Thyroid gland (tissue), 4 donors: Measurements from ENCODE around the gene COG5. TPM values are rescaled to one million over a fixed set of nuclear protein-coding genes. Genes with fewer than 3 reads are reported as not detected.

Experiments
- DNase-seq, 2 donors: peaks; one replicate each; pipeline ENCODE4 v3.0.0-alpha.2; 2019
- H3K27ac ChIP-seq, 3 donors: fragments of 200-600 bp; sonication (generic); 1 replicate in 2 of 3; 2 replicates in 1 of 3; pipeline ENCODE4 v1.5.1; 2016 to 2019; ENCODE audit warnings: mild to moderate bottlenecking in 1 of 3, moderate library complexity in 1 of 3
- H3K27me3 ChIP-seq: fragments of 200-600 bp; sonication (generic); one replicate; pipeline ENCODE4 v1.5.1; 2019
- H3K36me3 ChIP-seq, 2 donors: fragments of 200-600 bp; sonication (generic); one replicate each; pipeline ENCODE4 v1.5.1; 2016 to 2019
- H3K4me1 ChIP-seq, 2 donors: fragments of 200-600 bp; sonication (generic); one replicate each; pipeline ENCODE4 v1.5.1; 2017 to 2019
- H3K4me3 ChIP-seq, 3 donors: fragments of 200-600 bp; sonication (generic); replicated peaks in 1 of 3; 1 replicate in 2 of 3; 2 replicates in 1 of 3; pipeline ENCODE4 v1.5.1; 2016; ENCODE audit warnings: mild to moderate bottlenecking in 1 of 3
- H3K9me3 ChIP-seq: fragments of 200-600 bp; sonication (generic); one replicate; pipeline ENCODE4 v1.5.1; 2017
- CTCF ChIP-seq, 6 experiments: fragments of 200-600 bp in 3 of 6; fragments of 450-650 bp in 3 of 6; sonication (generic) in 3 of 6; IDR thresholded peaks; one replicate each; pipeline ENCODE4 v1.5.1; 2016 to 2019; ENCODE audit warnings: antibody characterized with exemption in 6 of 6, mild to moderate bottlenecking in 2 of 6, inconsistent platforms in 1 of 6, moderate library complexity in 1 of 6
- POLR2A ChIP-seq, 2 donors: fragments of 450-650 bp; IDR thresholded peaks; one replicate each; pipeline ENCODE4 v1.6.1; 2017; ENCODE audit warnings: antibody characterized with exemption in 2 of 2, mild to moderate bottlenecking in 2 of 2, moderate library complexity in 1 of 2
- WGBS, 2 donors: methylation state at CpG; one replicate each; pipeline ENCODE4 v1.1.5; 2017; 5-methylcytosine and 5-hydroxymethylcytosine counted together
- intact Hi-C: fragments of 100-400 bp; cut with DNase I; formaldehyde crosslinking; loops from one replicate; pipeline ENCODE4 v1.15.1; 2023
- total RNA-seq, 4 donors: library from RNA; depleted of rRNA; stranded (reverse); fragments of >200 nt; gene quantifications; one replicate each; pipeline ENCODE4 v1.2.3, GENCODE V29; 2016

Gene COG5
- total RNA-seq, 4 donors from 2014 or later, result 108 to 268 (median 148) TPM

GRCh38 chr7:107294182-107294581 is 269.5 kb downstream of the COG5 start:
- H3K4me3 ChIP-seq, result no peak overlapping the region

GRCh38 chr7:107292591-107292990 is 271.1 kb downstream of the COG5 start:
- no peak overlapping the region for H3K27ac ChIP-seq
- DNase-seq, result no peak
- H3K4me3 ChIP-seq, result no peak overlapping the region
- no peaks in the 10 kb centered on the region for H3K9me3 ChIP-seq
- peaks cover 0 to 6% of the 10 kb centered on the region in 2 donors for H3K36me3 ChIP-seq
- WGBS, 2 donors, result 76 to 87% methylated on average over 2 of the region's 2 CpGs
- intact Hi-C loops, result no loop called here
- no peaks in the 10 kb centered on the region for H3K4me1 ChIP-seq
- H3K27me3 ChIP-seq, result no peaks in the 10 kb centered on the region
- TF ChIP-seq POLR2A (IDR thresholded peaks at IDR 0.05) (no peak), CTCF (IDR thresholded peaks at IDR 0.05) (no peak)

More at GRCh38 chr7:107294182-107294581, 269.5 kb downstream of the COG5 start:
- Histone ChIP-seq H3K4me1 (no peaks in the 10 kb centered on the region), H3K36me3 (peaks cover 0 to 6% of the 10 kb centered on the region in 2 donors), H3K9me3 (no peaks in the 10 kb centered on the region), H3K27me3 (no peaks in the 10 kb centered on the region), H3K27ac (no peak overlapping the region)
- intact Hi-C loops, result no loop called here
- WGBS, 2 donors, result 96 to 99% methylated on average over 1 of the region's 1 CpG
- no peak for DNase-seq
- TF ChIP-seq POLR2A (IDR thresholded peaks at IDR 0.05), result no peak
- no peak for TF ChIP-seq CTCF (IDR thresholded peaks at IDR 0.05)

- Histone ChIP-seq H3K36me3 (peaks cover 0 to 6% of the 10 kb centered on the region in 2 donors), H3K27ac (no peak overlapping the region), H3K4me3 (no peak overlapping the region), H3K4me1 (no peaks in the 10 kb centered on the region), H3K9me3 (no peaks in the 10 kb centered on the region), H3K27me3 (no peaks in the 10 kb centered on the region)
- WGBS, 2 donors, result 92 to 100% methylated on average over 1 of the region's 1 CpG
- no peak for DNase-seq
- TF ChIP-seq POLR2A (IDR thresholded peaks at IDR 0.05) (no peak), CTCF (IDR thresholded peaks at IDR 0.05) (no peak)
- intact Hi-C loops, result no loop called here
Measured at GRCh38 chr7:107291434-107291833, 272.3 kb downstream of the COG5 start.

GRCh38 chr7:107286751-107287621 is 276.7 kb downstream of the COG5 start:
- DNase-seq, result no peak
- no peak overlapping the region for H3K27ac ChIP-seq
- no peak overlapping the region for H3K4me3 ChIP-seq
- TF ChIP-seq POLR2A (IDR thresholded peaks at IDR 0.05), result no peak
- no peak for TF ChIP-seq CTCF (IDR thresholded peaks at IDR 0.05)
- no peaks in the 10 kb centered on the region for H3K27me3 ChIP-seq
- WGBS, 2 donors, result 77 to 85% methylated on average over 4 of the region's 4 CpGs
- no peaks in the 10 kb centered on the region for H3K36me3 ChIP-seq
- intact Hi-C loops, result no loop called here
- no peaks in the 10 kb centered on the region for H3K4me1 ChIP-seq
- no peaks in the 10 kb centered on the region for H3K9me3 ChIP-seq

- Histone ChIP-seq H3K27me3 (no peaks in the 10 kb centered on the region), H3K9me3 (no peaks in the 10 kb centered on the region), H3K4me1 (no peaks in the 10 kb centered on the region), H3K36me3 (no peaks in the 10 kb centered on the region), H3K27ac (no peak overlapping the region), H3K4me3 (no peak overlapping the region)
- intact Hi-C loops, result no loop called here
- 91 to 97% methylated on average over 4 of the region's 4 CpGs for WGBS, 2 donors
- no peak for DNase-seq
- TF ChIP-seq CTCF (IDR thresholded peaks at IDR 0.05), result no peak
- TF ChIP-seq POLR2A (IDR thresholded peaks at IDR 0.05), result no peak
Measured at GRCh38 chr7:107284911-107285479, 278.7 kb downstream of the COG5 start.
